Measurements from ENCODE around the gene PAPOLG.
"Not testable (repeated sequence)": the region's sequence is repeated elsewhere in the genome, so short reads cannot be mapped to it uniquely, and the experiment has no call there.

The PAPOLG gene

GRCh38 chr2:60775048-60775639 lies 19.1 kb downstream of the PAPOLG start:
- no peak for DNase-seq (ENCODE audit: low read depth)

GRCh38 chr2:60778352-60778751 lies 22.3 kb downstream of the PAPOLG start:
- DNase-seq (ENCODE audit: low read depth), result no peak

DNA sequence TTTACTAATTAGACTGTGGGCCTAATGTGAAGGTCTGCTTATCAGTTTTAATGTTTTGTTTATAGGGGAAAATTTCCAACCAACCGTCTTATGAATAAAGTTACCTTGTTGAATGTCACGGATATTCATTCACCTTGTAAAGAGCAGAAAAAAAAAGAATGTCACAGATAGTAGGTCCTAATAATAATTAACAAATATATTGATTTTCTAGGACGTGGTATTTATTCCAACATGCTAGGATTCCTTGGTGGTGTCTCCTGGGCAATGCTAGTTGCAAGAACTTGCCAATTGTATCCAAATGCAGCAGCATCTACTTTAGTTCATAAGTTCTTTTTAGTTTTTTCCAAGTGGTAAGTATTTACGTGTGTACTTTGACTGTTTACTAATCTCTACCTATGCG lies 23.4 kb downstream of the PAPOLG start:
- no peak for DNase-seq (ENCODE audit: low read depth)

DNA sequence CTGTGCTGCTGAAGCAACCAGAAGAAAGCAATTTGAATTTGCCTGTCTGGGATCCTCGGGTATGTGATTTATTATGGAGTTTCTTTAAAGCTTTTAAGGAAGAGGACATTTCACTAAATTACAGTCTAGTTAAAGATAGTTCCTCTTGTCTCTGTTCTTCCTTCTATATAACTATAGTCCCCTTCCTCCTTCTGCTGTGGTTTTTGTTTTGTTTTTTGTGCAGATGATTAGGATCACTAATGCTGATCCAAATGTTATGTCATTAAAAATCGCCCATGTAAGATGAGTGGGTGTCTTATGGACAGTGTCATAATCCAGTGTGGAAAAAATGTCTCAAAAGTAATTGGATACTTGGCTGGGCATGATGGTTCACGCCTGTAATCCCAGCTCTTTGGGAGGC lies 24.7 kb downstream of the PAPOLG start:
- no peak for DNase-seq (ENCODE audit: low read depth)

GRCh38 chr2:60793169-60793568 lies 37.1 kb downstream of the PAPOLG start:
- no peak for DNase-seq (ENCODE audit: low read depth)

GRCh38 chr2:60794271-60794863 lies 38.3 kb downstream of the PAPOLG start:
- no peak for DNase-seq (ENCODE audit: low read depth)

DNA sequence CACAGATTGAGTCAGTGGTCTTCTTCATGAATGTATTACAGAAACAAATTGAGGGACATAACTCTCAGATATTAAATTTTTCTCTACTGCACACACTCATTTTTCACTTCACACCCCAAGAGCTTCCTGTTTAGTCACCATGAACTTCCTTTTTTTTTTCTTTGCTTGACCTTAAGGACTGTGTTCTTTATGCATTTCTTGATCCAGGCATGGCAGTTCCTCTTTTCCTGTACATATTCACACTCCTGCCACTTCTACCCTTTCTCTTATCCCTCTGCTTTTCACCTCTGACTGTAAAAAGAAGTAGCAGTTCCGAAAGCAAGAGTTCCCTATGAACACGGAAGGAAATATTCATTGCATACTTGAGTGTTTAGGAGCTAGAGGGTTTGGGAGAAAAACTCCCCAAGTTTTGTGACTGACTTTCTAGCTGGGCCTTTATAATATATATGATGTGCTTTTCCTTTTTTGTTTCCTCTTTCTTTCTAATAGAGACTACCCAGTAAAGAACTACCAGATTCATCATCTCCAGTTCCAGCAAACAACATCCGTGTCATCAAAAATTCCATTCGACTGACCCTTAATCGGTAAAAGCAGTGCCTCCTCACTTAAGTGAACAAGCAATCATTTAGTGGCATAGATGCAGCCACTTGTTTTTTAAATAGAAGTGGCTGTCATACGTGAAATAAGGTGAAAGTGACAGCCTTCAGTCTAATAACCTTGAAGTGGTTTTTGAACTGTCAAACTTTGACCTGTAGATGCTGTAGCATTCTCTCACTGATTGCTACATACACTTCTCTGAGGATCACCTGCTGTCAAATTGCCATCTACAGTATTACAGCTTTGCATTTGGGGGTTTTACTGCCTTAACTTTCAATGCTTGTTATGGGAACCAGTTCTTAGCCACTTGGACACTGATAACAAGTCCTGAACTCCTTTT lies 40.8 kb downstream of the PAPOLG start:
- DNase-seq (ENCODE audit: low read depth), result no peak

DNA sequence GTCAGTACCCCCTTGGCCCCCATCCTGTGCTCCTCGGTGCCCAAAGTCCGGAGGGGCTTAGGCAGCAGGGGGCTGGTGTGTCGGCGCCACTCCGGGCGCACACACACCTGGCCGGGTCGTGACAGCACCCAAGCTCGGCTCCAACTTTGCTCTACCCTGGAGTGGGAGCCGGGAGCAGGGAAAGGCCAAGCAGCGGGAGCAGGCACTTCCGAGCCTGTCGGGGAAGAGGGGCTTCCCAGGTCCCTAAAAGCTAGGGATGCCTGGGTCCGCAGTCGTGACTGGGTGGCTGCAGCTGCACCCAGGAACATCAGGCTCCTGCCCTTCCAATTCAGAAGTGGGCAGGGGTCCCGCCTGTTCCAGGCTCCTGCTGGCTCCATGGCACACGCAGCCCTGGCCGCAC lies 48.4 kb downstream of the PAPOLG start:
- DNase-seq (ENCODE audit: low read depth), result no peak

GRCh38 chr2:60806595-60806987 lies 50.5 kb downstream of the PAPOLG start:
- DNase-seq (ENCODE audit: low read depth), result no peak

DNA sequence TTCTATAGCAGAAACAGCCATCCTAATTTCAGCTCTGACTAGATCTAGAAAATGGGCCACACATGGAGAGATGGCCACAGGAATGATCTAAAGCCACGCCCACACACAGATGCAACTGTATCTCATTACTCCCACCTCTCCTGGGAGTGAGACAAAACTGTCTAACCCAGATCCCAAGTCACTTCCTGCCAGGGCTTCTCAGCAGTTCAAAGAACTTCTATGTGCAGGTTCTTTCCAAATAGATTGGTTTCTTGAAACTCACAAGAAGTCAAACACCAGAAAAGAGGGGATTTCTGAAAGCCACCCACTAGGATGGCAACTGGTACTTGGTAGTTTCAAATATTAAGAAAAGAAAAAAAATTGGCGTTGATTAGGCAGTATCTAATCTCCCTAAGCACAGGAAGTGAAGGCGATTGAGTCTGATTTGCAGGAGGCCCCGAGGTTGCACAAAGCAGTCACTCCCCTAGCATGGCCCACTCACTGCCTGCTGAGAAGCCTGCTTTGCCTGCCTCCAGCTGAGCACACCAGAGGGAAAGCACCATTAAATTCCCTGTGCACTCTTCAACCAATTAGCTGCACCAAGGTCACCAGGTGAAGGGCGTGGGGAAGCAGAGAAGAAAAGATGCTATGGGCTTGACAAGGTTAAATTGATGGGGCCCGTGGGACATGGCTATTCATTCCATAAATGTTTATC lies 51.1 kb downstream of the PAPOLG start:
- no peak for DNase-seq (ENCODE audit: low read depth)

DNA sequence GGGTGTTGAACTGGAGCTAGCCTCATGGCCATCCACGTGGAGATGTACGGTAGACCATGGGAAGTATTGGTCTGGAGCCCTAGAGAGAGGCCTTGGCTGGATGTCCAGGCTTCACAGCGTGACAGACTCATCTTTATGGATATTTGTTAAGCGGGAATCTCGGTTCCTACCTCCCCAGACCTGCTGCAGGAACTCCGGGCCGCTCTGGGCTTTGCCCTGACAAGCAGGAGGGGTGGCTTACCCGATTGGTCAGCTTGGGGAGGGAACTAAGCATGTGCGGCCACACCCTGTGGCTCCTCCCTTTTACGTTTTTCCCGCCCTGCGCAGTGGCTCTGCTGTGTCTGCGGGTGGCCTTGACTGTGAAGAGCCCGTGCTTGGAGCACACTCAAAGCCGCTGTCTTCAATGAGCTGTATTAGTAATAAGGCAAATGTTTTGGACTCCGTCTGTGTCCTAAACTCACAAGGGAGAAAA lies 52.3 kb downstream of the PAPOLG start:
- DNase-seq (ENCODE audit: low read depth), result no peak

GRCh38 chr2:60811491-60812375 lies 55.7 kb downstream of the PAPOLG start:
- DNase-seq (ENCODE audit: low read depth), result no peak

DNA sequence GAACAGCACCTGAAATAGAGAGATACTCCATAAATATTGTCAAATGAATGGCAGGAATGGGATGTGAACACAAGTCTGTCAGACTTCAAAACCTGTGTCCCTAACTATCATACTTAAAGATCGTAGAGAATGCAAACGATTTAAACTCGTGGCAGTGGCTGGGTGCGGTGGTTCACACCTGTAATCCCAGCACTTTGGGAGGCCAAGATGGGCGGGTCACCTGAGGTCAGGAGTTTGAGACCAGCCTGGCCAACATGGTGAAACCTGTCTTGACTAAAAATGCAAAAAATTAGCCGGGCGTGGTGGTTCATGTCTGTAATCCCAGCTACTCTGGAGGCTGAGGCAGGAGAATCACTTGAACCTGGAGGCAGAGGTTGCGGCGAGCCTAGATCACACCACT lies 61.1 kb downstream of the PAPOLG start:
- not testable (repeated sequence) for DNase-seq (ENCODE audit: low read depth)

- DNase-seq (ENCODE audit: low read depth), result peak; percentile 37
Measured at GRCh38 chr2:60818272-60818671, 62.2 kb downstream of the PAPOLG start.

DNA sequence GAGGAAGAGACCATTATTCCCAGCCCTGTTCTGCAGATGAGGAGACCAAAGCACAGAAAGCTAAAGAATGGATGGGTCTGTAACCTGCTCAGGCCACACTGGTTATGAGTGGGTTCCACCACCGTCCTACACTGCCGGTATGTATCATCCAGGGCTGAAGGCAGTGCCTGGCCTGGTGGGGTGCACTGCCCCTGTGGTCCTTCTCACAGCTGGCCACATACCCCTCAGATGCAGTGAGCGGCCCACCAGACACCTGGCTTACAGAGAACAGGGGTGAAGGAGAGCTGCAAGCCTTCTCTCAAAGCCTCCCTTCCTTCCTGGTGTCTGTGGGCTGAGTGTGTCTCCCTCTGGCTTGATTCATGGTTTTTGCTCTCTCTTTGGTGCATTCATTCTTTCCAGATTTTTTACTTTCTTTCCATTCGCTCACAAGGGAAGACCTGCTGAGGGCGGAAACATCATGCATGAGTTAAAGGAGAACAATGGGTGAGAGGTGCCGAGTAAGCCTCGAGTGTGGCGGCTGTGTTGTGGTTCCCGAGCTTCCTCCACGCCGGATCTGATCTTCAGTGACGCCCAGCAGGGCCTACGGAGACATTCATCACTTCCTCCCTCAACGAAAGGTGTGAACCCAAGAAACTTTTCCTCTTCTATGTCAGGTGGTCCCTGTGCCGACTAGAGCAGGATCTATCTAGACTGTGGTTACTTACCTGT lies 63.2 kb downstream of the PAPOLG start:
- DNase-seq (ENCODE audit: low read depth), result peak; percentile 77

GRCh38 chr2:60819936-60820335 lies 63.9 kb downstream of the PAPOLG start:
- no peak for DNase-seq (ENCODE audit: low read depth)

DNA sequence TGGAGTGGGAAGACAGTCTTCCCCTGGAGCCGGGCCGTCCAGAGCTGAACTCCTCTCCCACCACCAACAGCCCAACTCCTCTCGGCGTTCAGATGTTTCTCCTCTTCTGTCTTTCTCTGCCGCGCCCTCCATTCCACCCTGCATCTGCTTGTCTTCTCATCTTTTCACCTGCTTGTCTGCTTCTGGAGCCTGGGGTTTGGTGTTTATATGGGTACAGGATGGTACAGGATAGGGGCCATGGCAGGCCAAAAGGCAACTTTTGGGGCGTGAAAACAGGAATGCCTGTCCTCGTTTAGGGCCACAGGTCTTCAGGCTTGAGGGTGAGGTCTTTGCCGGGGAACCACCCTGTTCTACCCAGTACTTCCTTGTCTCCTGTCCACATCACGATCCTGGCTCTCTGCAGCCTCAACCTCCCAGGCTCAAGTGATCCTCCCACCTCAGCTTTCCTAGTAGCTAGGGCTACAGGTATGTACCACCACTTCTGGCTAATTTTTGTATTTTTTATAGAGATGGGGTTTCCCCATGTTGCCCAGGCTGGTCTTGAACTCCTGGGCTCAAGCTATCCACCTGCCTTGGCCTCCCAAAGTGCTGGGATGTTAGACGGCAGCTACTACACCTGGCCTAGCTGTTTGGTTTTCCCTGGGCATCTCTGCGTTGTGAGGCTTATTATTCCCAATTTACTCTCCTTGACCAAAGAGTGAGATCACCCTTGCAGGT lies 64.5 kb downstream of the PAPOLG start:
- DNase-seq (ENCODE audit: low read depth), result no peak

DNA sequence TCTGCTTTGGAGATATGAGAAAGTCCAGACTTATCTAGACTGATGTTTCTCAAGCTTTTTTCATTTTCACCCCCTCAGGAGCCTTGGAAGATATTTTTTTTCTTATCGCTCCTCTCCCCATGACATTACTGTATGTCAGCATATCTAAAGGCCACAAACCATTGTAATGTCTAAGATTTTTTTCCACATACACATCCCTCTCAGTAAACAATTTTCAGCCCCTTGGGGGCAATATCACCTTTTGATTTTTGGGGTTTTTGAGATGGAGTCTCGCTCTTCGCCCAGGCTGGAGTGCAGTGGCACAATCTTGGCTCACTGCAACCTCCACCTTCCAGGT lies 65.0 kb downstream of the PAPOLG start:
- DNase-seq (ENCODE audit: low read depth), result no peak

DNA sequence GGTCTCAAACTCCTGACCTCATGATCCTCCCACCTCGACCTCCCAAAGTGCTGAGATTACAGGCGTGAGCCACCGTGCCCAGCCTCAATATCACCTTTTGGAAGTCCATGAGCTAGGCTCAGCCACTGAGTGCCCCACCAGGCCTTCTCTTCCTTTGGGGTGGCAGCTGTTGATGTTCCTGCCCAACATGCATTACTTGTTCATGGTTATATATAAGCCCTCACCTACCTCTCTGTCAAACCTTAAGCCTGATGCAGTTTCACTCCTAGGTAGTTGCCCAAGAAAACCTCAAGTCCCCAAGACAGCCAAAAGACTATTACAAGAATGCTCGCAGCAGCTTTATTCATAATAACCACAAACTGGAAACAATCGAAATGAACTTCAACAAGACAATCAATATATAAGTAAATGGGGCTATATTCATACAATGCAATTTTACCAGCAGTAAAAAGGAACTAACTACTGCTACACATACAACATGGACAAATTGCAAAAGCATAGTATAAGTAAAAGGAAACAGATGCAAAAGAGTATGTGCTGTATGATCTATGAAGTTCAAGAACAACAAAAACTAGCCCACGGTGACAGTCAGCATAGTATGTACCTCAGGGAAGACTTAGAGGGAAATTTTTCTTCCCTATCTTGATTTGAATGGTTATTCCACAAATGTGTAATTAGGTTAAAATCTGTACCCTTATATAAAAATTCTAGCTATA lies 65.7 kb downstream of the PAPOLG start:
- DNase-seq (ENCODE audit: low read depth), result no peak

DNA sequence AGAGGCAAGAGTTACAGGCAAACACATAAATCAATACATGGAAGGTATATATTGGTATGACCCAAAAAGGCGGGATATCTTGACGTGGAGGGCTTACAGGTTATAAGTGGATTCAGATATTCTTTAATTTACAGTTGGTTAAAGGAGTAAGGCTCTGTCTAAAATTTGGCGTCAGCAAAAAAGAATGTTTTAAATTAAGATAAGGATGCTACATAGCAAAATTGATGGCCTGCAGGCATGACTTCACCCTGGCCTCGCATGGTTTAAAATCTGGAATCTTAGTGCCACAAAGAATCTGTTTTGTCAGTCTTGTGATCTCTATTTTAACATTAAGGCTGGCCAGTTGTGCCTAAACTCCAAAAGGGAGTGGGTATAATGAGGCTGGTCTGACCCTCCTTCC lies 66.9 kb downstream of the PAPOLG start:
- DNase-seq (ENCODE audit: low read depth), result no peak

Data from stimulated activated CD8-positive, alpha-beta memory T cell treated with anti-CD3 and anti-CD28 coated beads, Interleukin-12 subunit alpha, Interleukin-12 subunit beta, amount 100 ng/mL, for 4 hours (primary cell).